ENCODE measurements around the gene AFP.
"Not testable (repeated sequence)": the region's sequence is repeated elsewhere in the genome, so short reads cannot be mapped to it uniquely, and the experiment has no call there.

Gene AFP

GRCh38 chr4:73435984-73436383, at the start of gene AFP:
Gene AFP (plus strand): TSS chr4:73436221. CDS start chr4:73436263, 42 bp downstream.
- Mint-ChIP-seq H3K27ac (no peak within 1 kb of the TSS), H3K36me3 (ENCODE audit: low read depth) (no peaks in the 10 kb centered on the region), H3K4me3 (no peak within 1 kb of the TSS), H3K9me3 (no peaks in the 10 kb centered on the region), H3K4me1 (ENCODE audit: low read depth) (no peaks in the 10 kb centered on the region), H3K27me3 (ENCODE audit: low read depth) (no peaks in the 10 kb centered on the region)
- DNase-seq (ENCODE audit: low spot score), result no peak

GRCh38 chr4:73387552-73387951, 48.5 kb upstream of the AFP start:
- Mint-ChIP-seq H3K36me3 (ENCODE audit: low read depth) (no peaks in the 10 kb centered on the region), H3K27me3 (ENCODE audit: low read depth) (no peaks in the 10 kb centered on the region), H3K9me3 (no peaks in the 10 kb centered on the region), H3K27ac (no peak overlapping the region), H3K4me1 (ENCODE audit: low read depth) (no peaks in the 10 kb centered on the region), H3K4me3 (no peak overlapping the region)
- no peak for DNase-seq (ENCODE audit: low spot score)

GRCh38 chr4:73388887-73389286, 47.1 kb upstream of the AFP start:
- no peaks in the 10 kb centered on the region for H3K9me3 Mint-ChIP-seq
- H3K27ac Mint-ChIP-seq, result no peak overlapping the region
- H3K27me3 Mint-ChIP-seq (ENCODE audit: low read depth), result no peaks in the 10 kb centered on the region
- no peaks in the 10 kb centered on the region for H3K4me1 Mint-ChIP-seq (ENCODE audit: low read depth)
- DNase-seq (ENCODE audit: low spot score), result no peak
- no peaks in the 10 kb centered on the region for H3K36me3 Mint-ChIP-seq (ENCODE audit: low read depth)
- H3K4me3 Mint-ChIP-seq, result no peak overlapping the region

- H3K4me1 Mint-ChIP-seq (ENCODE audit: low read depth); DNase-seq (ENCODE audit: low spot score); H3K27me3 Mint-ChIP-seq (ENCODE audit: low read depth); H3K36me3 Mint-ChIP-seq (ENCODE audit: low read depth); H3K9me3 Mint-ChIP-seq; H3K4me3 Mint-ChIP-seq; H3K27ac Mint-ChIP-seq: not testable (repeated sequence)
These were observed 46.4 kb upstream of the AFP start for GRCh38 chr4:73389663-73390062.

GRCh38 chr4:73391774-73392173, 44.2 kb upstream of the AFP start:
- Mint-ChIP-seq H3K4me3 (no peak overlapping the region), H3K9me3 (no peaks in the 10 kb centered on the region), H3K36me3 (ENCODE audit: low read depth) (no peaks in the 10 kb centered on the region), H3K4me1 (ENCODE audit: low read depth) (no peaks in the 10 kb centered on the region), H3K27ac (no peak overlapping the region), H3K27me3 (ENCODE audit: low read depth) (no peaks in the 10 kb centered on the region)
- no peak for DNase-seq (ENCODE audit: low spot score)

GRCh38 chr4:73392936-73393335, 43.1 kb upstream of the AFP start:
- DNase-seq (ENCODE audit: low spot score), result no peak
- no peak overlapping the region for H3K27ac Mint-ChIP-seq
- no peaks in the 10 kb centered on the region for H3K9me3 Mint-ChIP-seq
- no peaks in the 10 kb centered on the region for H3K36me3 Mint-ChIP-seq (ENCODE audit: low read depth)
- H3K27me3 Mint-ChIP-seq (ENCODE audit: low read depth), result no peaks in the 10 kb centered on the region
- no peaks in the 10 kb centered on the region for H3K4me1 Mint-ChIP-seq (ENCODE audit: low read depth)
- no peak overlapping the region for H3K4me3 Mint-ChIP-seq

GRCh38 chr4:73396304-73396703, 39.7 kb upstream of the AFP start:
- Mint-ChIP-seq H3K4me1 (ENCODE audit: low read depth) (no peaks in the 10 kb centered on the region), H3K27ac (no peak overlapping the region), H3K27me3 (ENCODE audit: low read depth) (no peaks in the 10 kb centered on the region), H3K36me3 (ENCODE audit: low read depth) (no peaks in the 10 kb centered on the region), H3K4me3 (no peak overlapping the region), H3K9me3 (no peaks in the 10 kb centered on the region)
- no peak for DNase-seq (ENCODE audit: low spot score)

- DNase-seq (ENCODE audit: low spot score), result no peak
- H3K4me3 Mint-ChIP-seq, result no peak overlapping the region
These were observed 38.7 kb upstream of the AFP start for GRCh38 chr4:73396993-73397972.

GRCh38 chr4:73401412-73401811, 34.6 kb upstream of the AFP start:
- no peak overlapping the region for H3K27ac Mint-ChIP-seq
- no peaks in the 10 kb centered on the region for H3K4me1 Mint-ChIP-seq (ENCODE audit: low read depth)
- H3K36me3 Mint-ChIP-seq (ENCODE audit: low read depth), result no peaks in the 10 kb centered on the region

More at GRCh38 chr4:73396993-73397972, 38.7 kb upstream of the AFP start:
- H3K27me3 Mint-ChIP-seq (ENCODE audit: low read depth), result no peaks in the 10 kb centered on the region
- H3K36me3 Mint-ChIP-seq (ENCODE audit: low read depth), result no peaks in the 10 kb centered on the region
- H3K27ac Mint-ChIP-seq, result no peak overlapping the region
- no peaks in the 10 kb centered on the region for H3K9me3 Mint-ChIP-seq
- H3K4me1 Mint-ChIP-seq (ENCODE audit: low read depth), result no peaks in the 10 kb centered on the region

GRCh38 chr4:73404042-73404441, 32.0 kb upstream of the AFP start, which contains the start of gene ALB:
Gene ALB (plus strand): TSS chr4:73404287. CDS start chr4:73404328, 41 bp downstream.
- Mint-ChIP-seq H3K27me3 (ENCODE audit: low read depth) (no peaks in the 10 kb centered on the region), H3K36me3 (ENCODE audit: low read depth) (no peaks in the 10 kb centered on the region), H3K9me3 (no peaks in the 10 kb centered on the region), H3K4me3 (no peak within 1 kb of the TSS), H3K4me1 (ENCODE audit: low read depth) (no peaks in the 10 kb centered on the region), H3K27ac (no peak within 1 kb of the TSS)
- no peak for DNase-seq (ENCODE audit: low spot score)

More at GRCh38 chr4:73401412-73401811, 34.6 kb upstream of the AFP start:
- no peak overlapping the region for H3K4me3 Mint-ChIP-seq
- no peaks in the 10 kb centered on the region for H3K27me3 Mint-ChIP-seq (ENCODE audit: low read depth)
- no peak for DNase-seq (ENCODE audit: low spot score)
- H3K9me3 Mint-ChIP-seq, result no peaks in the 10 kb centered on the region

- H3K27ac Mint-ChIP-seq, result no peak overlapping the region
- H3K27me3 Mint-ChIP-seq (ENCODE audit: low read depth), result no peaks in the 10 kb centered on the region
- H3K4me3 Mint-ChIP-seq, result no peak overlapping the region
- H3K9me3 Mint-ChIP-seq, result no peaks in the 10 kb centered on the region
- DNase-seq (ENCODE audit: low spot score), result no peak
- H3K4me1 Mint-ChIP-seq (ENCODE audit: low read depth), result no peaks in the 10 kb centered on the region
- H3K36me3 Mint-ChIP-seq (ENCODE audit: low read depth), result no peaks in the 10 kb centered on the region
These were observed 31.6 kb upstream of the AFP start for GRCh38 chr4:73404457-73404856.

GRCh38 chr4:73405138-73405537, 30.9 kb upstream of the AFP start:
- no peak overlapping the region for H3K27ac Mint-ChIP-seq
- H3K9me3 Mint-ChIP-seq, result no peaks in the 10 kb centered on the region
- DNase-seq (ENCODE audit: low spot score), result no peak
- H3K27me3 Mint-ChIP-seq (ENCODE audit: low read depth), result no peaks in the 10 kb centered on the region
- H3K4me1 Mint-ChIP-seq (ENCODE audit: low read depth), result no peaks in the 10 kb centered on the region
- no peak overlapping the region for H3K4me3 Mint-ChIP-seq
- no peaks in the 10 kb centered on the region for H3K36me3 Mint-ChIP-seq (ENCODE audit: low read depth)

GRCh38 chr4:73406548-73406875, 29.5 kb upstream of the AFP start:
- Mint-ChIP-seq H3K36me3 (ENCODE audit: low read depth) (no peaks in the 10 kb centered on the region), H3K27me3 (ENCODE audit: low read depth) (no peaks in the 10 kb centered on the region), H3K9me3 (no peaks in the 10 kb centered on the region)

GRCh38 chr4:73407227-73407673, 28.8 kb upstream of the AFP start:
- H3K4me3 Mint-ChIP-seq, result no peak overlapping the region
- DNase-seq (ENCODE audit: low spot score), result no peak
- H3K4me1 Mint-ChIP-seq (ENCODE audit: low read depth), result no peaks in the 10 kb centered on the region
- no peak overlapping the region for H3K27ac Mint-ChIP-seq
- H3K36me3 Mint-ChIP-seq (ENCODE audit: low read depth), result no peaks in the 10 kb centered on the region
- H3K9me3 Mint-ChIP-seq, result no peaks in the 10 kb centered on the region
- no peaks in the 10 kb centered on the region for H3K27me3 Mint-ChIP-seq (ENCODE audit: low read depth)

More at GRCh38 chr4:73406548-73406875, 29.5 kb upstream of the AFP start:
- DNase-seq (ENCODE audit: low spot score), result no peak
- Mint-ChIP-seq H3K27ac (no peak overlapping the region), H3K4me1 (ENCODE audit: low read depth) (no peaks in the 10 kb centered on the region), H3K4me3 (no peak overlapping the region)
